ENCODE data around the gene GPR15.

GPR15 gene

GRCh38 chr3:98532275-98532637 is 478 bp downstream of the GPR15 start:
- DNase-seq, result no peak

- DNase-seq, result no peak
Observed at GRCh38 chr3:98532709-98533571, 1.2 kb downstream of the GPR15 start.

GRCh38 chr3:98534168-98534567 is 2.4 kb downstream of the GPR15 start:
- DNase-seq, result no peak

GRCh38 chr3:98534734-98535133 is 3.0 kb downstream of the GPR15 start:
- DNase-seq, result no peak

GRCh38 chr3:98536456-98537017 is 4.8 kb downstream of the GPR15 start:
- DNase-seq, result no peak

- no peak for DNase-seq
Observed at GRCh38 chr3:98540346-98540745, 8.6 kb downstream of the GPR15 start.

- no peak for DNase-seq
Observed at GRCh38 chr3:98541695-98542094, 9.9 kb downstream of the GPR15 start.

- DNase-seq, result no peak
Observed at GRCh38 chr3:98542623-98543022, 10.8 kb downstream of the GPR15 start.

GRCh38 chr3:98545940-98546339 is 14.2 kb downstream of the GPR15 start:
- DNase-seq, result no peak

- DNase-seq, result no peak
Observed at GRCh38 chr3:98548544-98548943, 16.8 kb downstream of the GPR15 start.

GRCh38 chr3:98550833-98551232 is 19.1 kb downstream of the GPR15 start:
- DNase-seq, result no peak

GRCh38 chr3:98551236-98551635 is 19.5 kb downstream of the GPR15 start:
- no peak for DNase-seq

- no peak for DNase-seq
Observed at GRCh38 chr3:98551754-98552153, 20.0 kb downstream of the GPR15 start.

GRCh38 chr3:98552232-98553020 is 20.6 kb downstream of the GPR15 start:
- DNase-seq, result no peak

- DNase-seq, result no peak
Observed at GRCh38 chr3:98553021-98553563, 21.3 kb downstream of the GPR15 start.

- no peak for DNase-seq
Observed at GRCh38 chr3:98553753-98554152, 22.0 kb downstream of the GPR15 start.

- DNase-seq, result no peak
Observed at GRCh38 chr3:98554580-98554979, 22.8 kb downstream of the GPR15 start.

- no peak for DNase-seq
Observed at GRCh38 chr3:98555025-98555379, 23.2 kb downstream of the GPR15 start.

GRCh38 chr3:98556164-98557130 is 24.7 kb downstream of the GPR15 start:
- DNase-seq, result peak; percentile 72 to 77

- peak; percentile 43 to 50 for DNase-seq
Observed at GRCh38 chr3:98557324-98558010, 25.7 kb downstream of the GPR15 start.

GRCh38 chr3:98558100-98558827 is 26.5 kb downstream of the GPR15 start:
- no peak for DNase-seq
